Lower leg skin (tissue), 4 donors: ENCODE measurements around the gene ZNF213. TPM values are rescaled to one million over a fixed set of nuclear protein-coding genes. Genes with fewer than 3 reads are reported as not detected.

Source experiments
- DNase-seq, 2 donors: peaks; one replicate each; pipeline ENCODE4 v3.0.0-alpha.2; 2019; ENCODE audit warnings: low spot score in 2 of 2
- H3K4me3 ChIP-seq: fragments of 200-600 bp; sonication (generic); 2 replicates; pipeline ENCODE4 v1.5.1; 2017; ENCODE audit warnings: mild to moderate bottlenecking, low read depth; ENCODE audit not compliant: poor library complexity, severe bottlenecking
- CTCF ChIP-seq, 3 donors: fragments of 450-650 bp; IDR thresholded peaks; one replicate each; pipeline ENCODE4 v1.5.1; 2016; ENCODE audit warnings: antibody characterized with exemption in 3 of 3, mild to moderate bottlenecking in 3 of 3, moderate library complexity in 2 of 3
- POLR2A ChIP-seq, 2 donors: fragments of 450-650 bp; IDR thresholded peaks; one replicate each; pipeline ENCODE4 v1.6.1; 2016 to 2017; ENCODE audit warnings: antibody characterized with exemption in 2 of 2, mild to moderate bottlenecking in 1 of 2, moderate library complexity in 1 of 2
- WGBS, 2 donors: methylation state at CpG; one replicate each; pipeline ENCODE4 v1.1.5; 2018; 5-methylcytosine and 5-hydroxymethylcytosine counted together
- intact Hi-C: fragments of 100-400 bp; cut with DNase I; formaldehyde crosslinking; loops from one replicate; pipeline ENCODE4 v1.15.0; 2023; ENCODE audit warnings: low total_unique reads
- total RNA-seq, 4 donors: library from RNA; depleted of rRNA; stranded (reverse); fragments of >200 nt; gene quantifications; one replicate each; pipeline ENCODE4 v1.1.0, GENCODE V29; 2016

The ZNF213 gene
- 10 to 100 TPM; 10.7 to 18.0 (median 14.6) TPM for total RNA-seq

- H3K4me3 ChIP-seq = peak within 1 kb of the TSS; percentile 94
- intact Hi-C loops = no loop called here
- 0 to 1% methylated on average over 48 to 52 of the region's 63 CpGs for WGBS, 2 donors
- DNase-seq = peak; percentile 97 to 99
- TF ChIP-seq POLR2A (IDR thresholded peaks at IDR 0.05) (peak in 1 of 2 donors; percentile 90), CTCF (IDR thresholded peaks at IDR 0.05) (no peak)
Measured at GRCh38 chr16:3134338-3135125, at the start of gene ZNF213. Gene ZNF213 (plus strand): TSS chr16:3135029. CDS start chr16:3137281, 2,252 bp downstream.

- TF ChIP-seq POLR2A (IDR thresholded peaks at IDR 0.05) (no peak), CTCF (IDR thresholded peaks at IDR 0.05) (no peak)
- 86% methylated on average over 17 of the region's 17 CpGs for WGBS, 2 donors
- no peak for DNase-seq
- intact Hi-C loops = no loop called here
- H3K4me3 ChIP-seq = no peak overlapping the region
Measured at GRCh38 chr16:3085868-3086595, 48.8 kb upstream of the ZNF213 start.

- intact Hi-C loops = no loop called here
- WGBS, 2 donors = 66 to 74% methylated on average over 13 to 14 of the region's 14 CpGs
- TF ChIP-seq CTCF (IDR thresholded peaks at IDR 0.05) (no peak), POLR2A (IDR thresholded peaks at IDR 0.05) (no peak)
- H3K4me3 ChIP-seq = peak overlapping the region; percentile 3
- DNase-seq = no peak
Measured at GRCh38 chr16:3086596-3087242, 48.1 kb upstream of the ZNF213 start.

- no peak overlapping the region for H3K4me3 ChIP-seq
- WGBS, 2 donors = 60% methylated on average over 17 to 18 of the region's 18 CpGs
- intact Hi-C loops = no loop called here
- no peak for DNase-seq
- TF ChIP-seq POLR2A (IDR thresholded peaks at IDR 0.05) = no peak
- TF ChIP-seq CTCF (IDR thresholded peaks at IDR 0.05) = no peak
Measured at GRCh38 chr16:3087243-3088235, 47.3 kb upstream of the ZNF213 start.

- intact Hi-C loops = no loop called here
- no peak for DNase-seq
- WGBS, 2 donors = 67 to 77% methylated on average over 7 of the region's 7 CpGs
- TF ChIP-seq POLR2A (IDR thresholded peaks at IDR 0.05) (no peak), CTCF (IDR thresholded peaks at IDR 0.05) (no peak)
- no peak overlapping the region for H3K4me3 ChIP-seq
Measured at GRCh38 chr16:3088450-3088849, 46.4 kb upstream of the ZNF213 start.
